ENCODE results near the gene IL1R2. TPM values are rescaled to one million over a fixed set of nuclear protein-coding genes. Genes with fewer than 3 reads are reported as not detected.
A peak's percentile ranks its signal among the peaks of the same experiment; 100 is the strongest.

The IL1R2 gene
- total RNA-seq, 1 donor = 0.81 TPM

- DNase-seq (ENCODE audit: low read depth) = peak; percentile 97
- H3K4me3 ChIP-seq (ENCODE audit: low read depth, low read length) = no peak overlapping the region
- no peak for TF ChIP-seq CTCF (IDR thresholded peaks at IDR 0.05; ENCODE audit: insufficient read depth, low read length)
Observed at GRCh38 chr2:102021779-102022178, 30.0 kb downstream of the IL1R2 start.

- TF ChIP-seq CTCF (IDR thresholded peaks at IDR 0.05; ENCODE audit: insufficient read depth, low read length) = no peak
- H3K4me3 ChIP-seq (ENCODE audit: low read depth, low read length) = no peak overlapping the region
Observed at GRCh38 chr2:102022884-102023539, 31.3 kb downstream of the IL1R2 start.

GRCh38 chr2:102024410-102024809 lies 32.6 kb downstream of the IL1R2 start:
- TF ChIP-seq CTCF (IDR thresholded peaks at IDR 0.05; ENCODE audit: insufficient read depth, low read length) = no peak
- no peak overlapping the region for H3K4me3 ChIP-seq (ENCODE audit: low read depth, low read length)
- DNase-seq (ENCODE audit: low read depth) = no peak

More at GRCh38 chr2:102022884-102023539, 31.3 kb downstream of the IL1R2 start:
- DNase-seq (ENCODE audit: low read depth) = no peak

- H3K4me3 ChIP-seq (ENCODE audit: low read depth, low read length) = no peak overlapping the region
- DNase-seq (ENCODE audit: low read depth) = peak; percentile 93
- TF ChIP-seq CTCF (IDR thresholded peaks at IDR 0.05; ENCODE audit: insufficient read depth, low read length) = no peak
Observed at GRCh38 chr2:102025016-102025501, 33.3 kb downstream of the IL1R2 start.

- no peak for TF ChIP-seq CTCF (IDR thresholded peaks at IDR 0.05; ENCODE audit: insufficient read depth, low read length)
- DNase-seq (ENCODE audit: low read depth) = no peak
- no peak overlapping the region for H3K4me3 ChIP-seq (ENCODE audit: low read depth, low read length)
Observed at GRCh38 chr2:102025583-102026267, 34.0 kb downstream of the IL1R2 start.

- DNase-seq (ENCODE audit: low read depth) = peak; percentile 89
- TF ChIP-seq CTCF (IDR thresholded peaks at IDR 0.05; ENCODE audit: insufficient read depth, low read length) = no peak
- no peak overlapping the region for H3K4me3 ChIP-seq (ENCODE audit: low read depth, low read length)
Observed at GRCh38 chr2:102027036-102027980, 35.5 kb downstream of the IL1R2 start.

All from fibroblast of the aortic adventitia (primary cell).